SU-DHL-6 (cell line): ENCODE data around the gene MYBPH.

ENCODE experiments used
- H2AFZ ChIP-seq: fragments of 200-600 bp; sonication (generic); 2 replicates; pipeline ENCODE4 v1.6.1; 2014; ENCODE audit warnings: low read depth, mild to moderate bottlenecking, moderate library complexity, mixed read lengths, antibody characterized with exemption, low read length; ENCODE audit not compliant: severe bottlenecking
- H3F3A ChIP-seq: fragments of 200-600 bp; shearing (Covaris generic); 2 replicates; pipeline ENCODE4 v1.6.0; 2016; ENCODE audit warnings: antibody characterized with exemption, mild to moderate bottlenecking; ENCODE audit not compliant: insufficient read depth
- H3K27ac ChIP-seq: fragments of 200-600 bp; sonication (generic); 2 replicates; pipeline ENCODE4 v1.5.1; 2016; ENCODE audit warnings: low read depth, mild to moderate bottlenecking, low read length, moderate library complexity, mixed read lengths
- H3K27me3 ChIP-seq: fragments of 200-600 bp; sonication (generic), shearing (Covaris generic); 2 replicates; pipeline ENCODE4 v1.6.0; 2014; ENCODE audit warnings: mild to moderate bottlenecking, low read length
- H3K36me3 ChIP-seq: fragments of 200-600 bp; sonication (generic); 2 replicates; pipeline ENCODE4 v1.6.1; 2014; ENCODE audit warnings: mild to moderate bottlenecking, low read length, mixed read lengths
- H3K4me2 ChIP-seq: fragments of 300-600, 200-600 bp; shearing (Covaris generic), sonication (generic); 2 replicates; pipeline ENCODE4 v1.6.0; 2014; ENCODE audit warnings: low read length, low read depth, mild to moderate bottlenecking; ENCODE audit not compliant: poor library complexity, severe bottlenecking
- H3K4me3 ChIP-seq: fragments of 200-600 bp; sonication (generic); 2 replicates; pipeline ENCODE4 v1.5.1; 2014; ENCODE audit warnings: antibody characterized with exemption, low read length, mild to moderate bottlenecking, mixed read lengths; ENCODE audit not compliant: insufficient read depth, poor library complexity, severe bottlenecking
- H3K79me2 ChIP-seq: fragments of 200-600 bp; sonication (generic); 2 replicates; pipeline ENCODE4 v1.6.1; 2014; ENCODE audit warnings: mild to moderate bottlenecking, low read length, moderate library complexity; ENCODE audit not compliant: insufficient read depth
- H3K9ac ChIP-seq: fragments of 200-600 bp; sonication (generic); 2 replicates; pipeline ENCODE4 v1.7.0; 2014; ENCODE audit warnings: mild to moderate bottlenecking, low read length
- H3K9me2 ChIP-seq: fragments of 200-600 bp; sonication (generic); replicated peaks from 2 replicates; pipeline ENCODE4 v1.6.1; 2014; ENCODE audit warnings: low read length; ENCODE audit not compliant: insufficient read depth
- H3K9me3 ChIP-seq: fragments of 200-600 bp; sonication (generic); 2 replicates; pipeline ENCODE4 v1.6.1; 2014; ENCODE audit warnings: low read length, mixed read lengths; ENCODE audit not compliant: insufficient read depth
- H4K20me1 ChIP-seq: fragments of 200-600 bp; sonication (generic); 2 replicates; pipeline ENCODE4 v1.6.1; 2014; ENCODE audit warnings: low read depth, mild to moderate bottlenecking, antibody characterized with exemption, low read length, moderate library complexity, mixed read lengths
- EZH2phosphoT487 ChIP-seq: fragments of 200-600 bp; sonication (generic), shearing (Covaris generic); conservative IDR thresholded peaks from 2 replicates; pipeline ENCODE4 v1.6.1; 2018; ENCODE audit warnings: mild to moderate bottlenecking, antibody characterized with exemption, low read length, moderate library complexity, mixed read lengths
- TF ChIP-seq, protein P1 (sequence below): fragments of 200-600 bp; sonication (generic); IDR thresholded peaks from one replicate; pipeline ENCODE4 v1.5.1; 2017; ENCODE audit warnings: antibody characterized with exemption, mild to moderate bottlenecking, low read length, moderate library complexity; ENCODE audit not compliant: insufficient read depth, poor library complexity, severe bottlenecking

Gene MYBPH

DNA sequence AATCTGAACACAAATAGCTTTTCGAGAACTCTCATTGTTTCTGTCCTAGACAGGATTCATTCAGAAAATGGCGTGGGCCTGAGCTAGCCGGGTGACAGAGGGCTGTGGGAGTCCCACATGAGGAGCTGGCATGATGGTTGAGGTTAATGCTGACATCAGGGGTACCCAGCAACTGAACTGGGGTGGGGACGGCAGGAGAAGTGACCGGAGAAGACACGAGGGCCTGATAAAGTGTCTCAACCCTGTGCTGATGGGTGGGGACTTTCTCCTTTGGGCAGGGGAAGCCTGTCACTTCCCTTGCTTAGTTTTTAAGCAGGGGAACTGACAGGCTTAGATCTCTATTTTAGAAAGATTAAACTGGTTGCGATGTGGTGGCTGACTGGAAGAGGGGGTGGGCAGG is 39.2 kb upstream of the MYBPH start:
- Histone ChIP-seq H3K9ac (no peak overlapping the region), H4K20me1 (no peaks in the 10 kb centered on the region), H3K9me3 (no peaks in the 10 kb centered on the region)

DNA sequence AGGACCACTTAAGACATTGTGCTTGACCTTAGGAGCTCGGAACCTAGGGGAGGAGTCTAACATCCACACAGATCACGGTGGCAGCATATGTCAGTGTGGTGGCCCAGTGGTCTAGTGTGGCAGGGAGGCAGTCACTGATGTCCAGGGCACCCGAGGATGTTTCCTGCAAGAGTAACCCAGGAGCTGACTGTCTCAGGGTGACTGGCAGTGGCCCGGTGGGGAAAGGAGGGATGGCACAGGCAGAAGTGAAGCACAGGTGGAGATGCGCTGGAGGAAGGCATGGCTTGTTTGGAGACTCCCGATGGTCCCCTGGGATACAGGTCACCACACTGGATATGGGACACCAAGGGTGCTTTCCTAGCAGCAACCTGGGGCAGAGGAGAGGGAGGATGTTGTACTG is 37.5 kb upstream of the MYBPH start:
- H3K9me3 ChIP-seq: no peaks in the 10 kb centered on the region
- no peak overlapping the region for H3K4me2 ChIP-seq
- TF ChIP-seq, protein P1, sequence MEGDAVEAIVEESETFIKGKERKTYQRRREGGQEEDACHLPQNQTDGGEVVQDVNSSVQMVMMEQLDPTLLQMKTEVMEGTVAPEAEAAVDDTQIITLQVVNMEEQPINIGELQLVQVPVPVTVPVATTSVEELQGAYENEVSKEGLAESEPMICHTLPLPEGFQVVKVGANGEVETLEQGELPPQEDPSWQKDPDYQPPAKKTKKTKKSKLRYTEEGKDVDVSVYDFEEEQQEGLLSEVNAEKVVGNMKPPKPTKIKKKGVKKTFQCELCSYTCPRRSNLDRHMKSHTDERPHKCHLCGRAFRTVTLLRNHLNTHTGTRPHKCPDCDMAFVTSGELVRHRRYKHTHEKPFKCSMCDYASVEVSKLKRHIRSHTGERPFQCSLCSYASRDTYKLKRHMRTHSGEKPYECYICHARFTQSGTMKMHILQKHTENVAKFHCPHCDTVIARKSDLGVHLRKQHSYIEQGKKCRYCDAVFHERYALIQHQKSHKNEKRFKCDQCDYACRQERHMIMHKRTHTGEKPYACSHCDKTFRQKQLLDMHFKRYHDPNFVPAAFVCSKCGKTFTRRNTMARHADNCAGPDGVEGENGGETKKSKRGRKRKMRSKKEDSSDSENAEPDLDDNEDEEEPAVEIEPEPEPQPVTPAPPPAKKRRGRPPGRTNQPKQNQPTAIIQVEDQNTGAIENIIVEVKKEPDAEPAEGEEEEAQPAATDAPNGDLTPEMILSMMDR: no peak
- no peak for TF ChIP-seq EZH2phosphoT487
- H3K27me3 ChIP-seq: no peaks in the 10 kb centered on the region
- no peak overlapping the region for H3K4me3 ChIP-seq
- no peaks in the 10 kb centered on the region for H3K9me2 ChIP-seq
- no peak overlapping the region for H3K27ac ChIP-seq
- no peaks in the 10 kb centered on the region for H3F3A ChIP-seq
- H4K20me1 ChIP-seq: no peaks in the 10 kb centered on the region
- no peaks in the 10 kb centered on the region for H3K79me2 ChIP-seq
- H3K36me3 ChIP-seq: no peaks in the 10 kb centered on the region
- no peak overlapping the region for H2AFZ ChIP-seq
- no peak overlapping the region for H3K9ac ChIP-seq

More for the DNA sequence above, 39.2 kb upstream of the MYBPH start:
- TF ChIP-seq, protein P1: no peak
- TF ChIP-seq EZH2phosphoT487: no peak
- no peaks in the 10 kb centered on the region for H3K27me3 ChIP-seq
- no peak overlapping the region for H2AFZ ChIP-seq
- no peaks in the 10 kb centered on the region for H3K79me2 ChIP-seq
- no peaks in the 10 kb centered on the region for H3K36me3 ChIP-seq
- no peak overlapping the region for H3K27ac ChIP-seq
- no peak overlapping the region for H3K4me3 ChIP-seq
- no peak overlapping the region for H3K4me2 ChIP-seq
- H3K9me2 ChIP-seq: no peaks in the 10 kb centered on the region
- H3F3A ChIP-seq: no peaks in the 10 kb centered on the region

DNA sequence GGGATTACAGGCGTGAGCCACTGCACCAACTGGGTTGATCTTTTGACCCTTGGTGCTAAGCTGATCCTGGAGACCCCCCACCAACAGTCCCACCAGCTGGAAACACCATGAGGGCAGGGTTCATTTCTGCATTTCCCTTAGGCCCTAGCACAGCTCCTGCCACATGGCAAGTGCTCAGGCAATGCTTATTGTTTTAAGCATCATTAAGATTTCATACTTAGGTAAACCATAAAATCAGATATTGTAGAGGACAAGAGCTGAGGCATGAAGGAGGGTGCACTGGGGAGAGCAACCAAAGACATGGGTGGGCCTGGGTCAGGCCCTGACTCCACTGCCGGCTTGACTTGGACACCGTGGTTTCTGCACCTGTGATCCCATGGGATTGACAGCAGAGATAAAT is 36.2 kb upstream of the MYBPH start:
- H3F3A ChIP-seq: no peaks in the 10 kb centered on the region
- H3K4me2 ChIP-seq: no peak overlapping the region
- no peak overlapping the region for H2AFZ ChIP-seq
- H3K9me2 ChIP-seq: no peaks in the 10 kb centered on the region
- no peaks in the 10 kb centered on the region for H3K79me2 ChIP-seq
- H3K4me3 ChIP-seq: no peak overlapping the region
- H3K9ac ChIP-seq: no peak overlapping the region
- H3K27ac ChIP-seq: no peak overlapping the region
- no peak for TF ChIP-seq EZH2phosphoT487
- TF ChIP-seq, protein P1: no peak
- no peaks in the 10 kb centered on the region for H4K20me1 ChIP-seq
- no peaks in the 10 kb centered on the region for H3K36me3 ChIP-seq
- H3K27me3 ChIP-seq: no peaks in the 10 kb centered on the region
- H3K9me3 ChIP-seq: no peaks in the 10 kb centered on the region
